Ishikawa (cell line): Measurements from ENCODE around the gene ZMYND15.

Experiments
- CEBPB ChIP-seq: IDR thresholded peaks from 2 replicates; pipeline ENCODE4 v1.6.1; 2012
- CREB1 ChIP-seq: IDR thresholded peaks from 2 replicates; pipeline ENCODE4 v1.6.1; 2012; ENCODE audit warnings: low read depth
- EP300 ChIP-seq: IDR thresholded peaks from 2 replicates; pipeline ENCODE4 v1.6.1; 2012; ENCODE audit warnings: borderline replicate concordance
- RAD21 ChIP-seq: IDR thresholded peaks from 2 replicates; pipeline ENCODE4 v1.6.1; 2012; ENCODE audit warnings: low read depth
- REST ChIP-seq: IDR thresholded peaks from 2 replicates; pipeline ENCODE4 v1.6.1; 2012; ENCODE audit warnings: low read depth, mild to moderate bottlenecking
- TAF1 ChIP-seq: IDR thresholded peaks from 2 replicates; pipeline ENCODE4 v1.6.1; 2012; ENCODE audit warnings: low read depth, mild to moderate bottlenecking
- TCF12 ChIP-seq: IDR thresholded peaks from 2 replicates; pipeline ENCODE4 v1.6.1; 2012; ENCODE audit warnings: low read depth
- TF ChIP-seq, protein P1 (sequence below): IDR thresholded peaks from 2 replicates; pipeline ENCODE4 v1.6.1; 2012

DNA sequence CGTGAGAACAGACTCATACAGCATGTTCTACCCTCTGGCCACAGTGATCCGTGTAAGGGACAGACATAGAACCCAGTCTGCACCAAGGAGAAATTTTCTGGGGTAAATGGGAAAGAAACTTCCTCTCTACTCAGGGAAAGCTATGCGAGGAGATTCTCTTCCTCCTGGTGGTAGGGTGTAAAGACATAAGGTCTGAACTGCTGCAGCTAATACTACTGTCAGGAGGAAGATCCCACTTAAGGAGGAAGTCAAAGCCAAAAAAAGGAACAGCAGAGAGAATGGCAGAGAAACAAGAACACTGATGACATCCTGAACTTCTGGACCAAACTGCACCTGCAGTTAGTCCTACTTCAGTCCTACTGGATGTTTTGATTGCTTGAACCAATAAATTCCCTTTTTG is 25.0 kb downstream of the ZMYND15 start:
- TF ChIP-seq TCF12 (no peak), REST (no peak), EP300 (no peak), RAD21 (no peak), TAF1 (no peak), CREB1 (no peak), CEBPB (no peak)
- TF ChIP-seq, protein P1, sequence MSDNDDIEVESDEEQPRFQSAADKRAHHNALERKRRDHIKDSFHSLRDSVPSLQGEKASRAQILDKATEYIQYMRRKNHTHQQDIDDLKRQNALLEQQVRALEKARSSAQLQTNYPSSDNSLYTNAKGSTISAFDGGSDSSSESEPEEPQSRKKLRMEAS, result no peak
